Activated naive CD8-positive, alpha-beta T cell treated with anti-CD3 and anti-CD28 coated beads for 36 hours (primary cell): ENCODE results near the gene CELF2. TPM values are rescaled to one million over a fixed set of nuclear protein-coding genes. Genes with fewer than 3 reads are reported as not detected.
"Not testable (repeated sequence)": the region's sequence is repeated elsewhere in the genome, so short reads cannot be mapped to it uniquely, and the experiment has no call there.

ENCODE experiments used
- DNase-seq: peaks from one replicate; pipeline ENCODE4 v3.0.0; 2021
- H3K27ac Mint-ChIP-seq: one replicate; pipeline ENCODE4 v1.8.0; 2022; ENCODE audit warnings: mild to moderate bottlenecking, moderate library complexity, mixed read lengths
- H3K27me3 Mint-ChIP-seq: one replicate; pipeline ENCODE4 v1.8.0; 2022; ENCODE audit warnings: mild to moderate bottlenecking, mixed read lengths
- H3K36me3 Mint-ChIP-seq: one replicate; pipeline ENCODE4 v1.8.0; 2021; ENCODE audit warnings: mild to moderate bottlenecking, mixed read lengths
- H3K4me1 Mint-ChIP-seq: one replicate; pipeline ENCODE4 v1.8.0; 2021; ENCODE audit warnings: mixed read lengths
- H3K4me3 Mint-ChIP-seq: one replicate; pipeline ENCODE4 v1.8.0; 2022; ENCODE audit warnings: mild to moderate bottlenecking, moderate library complexity, mixed read lengths
- H3K9me3 Mint-ChIP-seq: one replicate; pipeline ENCODE4 v1.8.0; 2022; ENCODE audit warnings: mixed read lengths
- total RNA-seq, 2 experiments: library from RNA; stranded (reverse); gene quantifications; one replicate each; pipeline ENCODE4 v1.2.3, GENCODE V29; 2021

CELF2 gene
- total RNA-seq, 2 experiments from 2014 or later, result 137 to 139 TPM

- Mint-ChIP-seq H3K9me3 (no peaks in the 10 kb centered on the region), H3K4me3 (no peak overlapping the region), H3K4me1 (peaks cover 43% of the 10 kb centered on the region), H3K27ac (peak overlapping the region; percentile 83), H3K27me3 (no peaks in the 10 kb centered on the region), H3K36me3 (peaks cover 37% of the 10 kb centered on the region)
- DNase-seq, result no peak
These were observed 317.5 kb downstream of the CELF2 start for GRCh38 chr10:11335167-11335652.

- H3K27me3 Mint-ChIP-seq, result no peaks in the 10 kb centered on the region
- H3K36me3 Mint-ChIP-seq, result peaks cover 34% of the 10 kb centered on the region
- peak overlapping the region; percentile 83 for H3K27ac Mint-ChIP-seq
- peaks cover 40% of the 10 kb centered on the region for H3K4me1 Mint-ChIP-seq
- no peak overlapping the region for H3K4me3 Mint-ChIP-seq
- no peaks in the 10 kb centered on the region for H3K9me3 Mint-ChIP-seq
- no peak for DNase-seq
These were observed 318.3 kb downstream of the CELF2 start for GRCh38 chr10:11335881-11336430.

DNA sequence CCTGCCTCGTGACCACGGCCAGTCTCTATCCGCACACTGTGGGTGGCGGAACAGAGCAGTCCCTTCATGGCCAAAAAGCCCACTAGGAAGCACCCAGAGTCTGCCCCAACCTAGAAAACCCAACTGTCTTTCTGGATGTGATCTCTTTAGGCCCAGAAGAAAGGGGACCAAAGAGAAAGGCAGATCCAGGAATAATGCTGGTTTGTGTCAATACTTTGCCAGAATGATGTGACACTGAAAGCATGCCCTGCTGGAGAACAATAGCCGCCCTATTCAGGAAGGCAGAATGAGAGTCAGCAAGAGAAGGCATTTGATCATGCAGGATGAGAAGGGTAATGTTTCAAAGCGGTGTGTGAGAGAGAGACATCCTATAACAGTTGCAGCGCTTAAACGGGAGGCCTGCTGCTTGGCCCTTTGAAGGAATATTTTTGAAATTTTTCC lies 319.1 kb downstream of the CELF2 start:
- peaks cover 37% of the 10 kb centered on the region for H3K4me1 Mint-ChIP-seq
- no peaks in the 10 kb centered on the region for H3K27me3 Mint-ChIP-seq
- peaks cover 31% of the 10 kb centered on the region for H3K36me3 Mint-ChIP-seq
- no peaks in the 10 kb centered on the region for H3K9me3 Mint-ChIP-seq
- DNase-seq, result no peak
- peak overlapping the region; percentile 64 for H3K27ac Mint-ChIP-seq
- peak overlapping the region; percentile 38 for H3K4me3 Mint-ChIP-seq

DNA sequence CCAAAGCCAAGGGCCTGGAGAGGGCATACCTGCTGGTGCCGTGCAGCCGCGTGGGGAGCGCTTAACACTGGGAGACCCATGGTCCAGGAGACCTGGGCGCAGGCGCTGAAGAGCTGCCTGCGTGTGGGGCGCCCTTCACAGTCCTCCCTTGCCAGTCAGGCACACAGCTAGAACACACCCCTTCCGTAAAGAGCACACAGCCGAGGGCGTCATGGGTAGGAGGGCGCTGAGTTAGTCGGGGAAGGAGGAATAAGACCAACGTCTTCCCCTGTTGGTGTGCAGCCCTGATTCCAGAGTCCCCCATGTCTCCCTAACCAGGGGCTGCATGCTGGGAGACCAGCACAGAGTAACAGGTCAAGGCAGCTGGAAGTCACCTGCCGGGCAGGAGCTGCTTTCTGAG lies 319.8 kb downstream of the CELF2 start:
- Mint-ChIP-seq H3K36me3 (peaks cover 24% of the 10 kb centered on the region), H3K4me1 (peaks cover 30% of the 10 kb centered on the region), H3K27me3 (no peaks in the 10 kb centered on the region), H3K27ac (peak overlapping the region; percentile 64), H3K9me3 (no peaks in the 10 kb centered on the region), H3K4me3 (peak overlapping the region; percentile 38)
- DNase-seq, result peak; percentile 27

DNA sequence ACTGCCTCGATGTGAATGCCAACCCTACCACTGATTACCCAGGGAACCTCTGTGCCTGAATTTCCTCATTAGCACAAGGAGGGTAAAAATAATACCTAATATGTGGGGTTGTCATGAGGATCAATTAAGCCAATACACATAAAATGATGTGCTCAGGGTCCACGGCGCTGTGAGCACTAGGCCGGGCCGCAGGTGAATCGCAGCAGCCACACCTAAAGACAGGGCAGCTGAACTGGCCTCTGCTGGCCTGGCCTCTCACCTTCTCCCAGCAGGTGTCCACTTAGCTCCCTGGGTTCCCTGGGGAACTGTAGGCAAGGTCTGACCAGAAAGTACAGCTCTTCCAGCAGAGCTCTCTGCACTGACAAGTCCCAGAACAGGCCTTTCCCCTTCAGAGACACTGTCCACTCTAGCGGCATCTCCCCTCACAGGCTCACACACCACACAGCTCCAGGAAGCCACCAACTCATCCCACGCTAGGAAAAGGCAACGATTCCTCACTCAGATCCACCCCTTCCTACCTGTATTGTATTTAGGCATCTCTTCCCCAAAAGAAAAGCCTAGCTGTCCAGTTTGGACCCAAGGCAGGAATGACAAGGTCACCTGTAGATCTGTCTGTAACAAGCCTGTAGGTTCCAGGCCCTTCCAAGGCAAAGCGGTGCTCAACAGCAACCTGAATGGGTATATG lies 320.6 kb downstream of the CELF2 start:
- no peak for DNase-seq
- H3K27ac Mint-ChIP-seq, result no peak overlapping the region
- no peaks in the 10 kb centered on the region for H3K27me3 Mint-ChIP-seq
- no peaks in the 10 kb centered on the region for H3K9me3 Mint-ChIP-seq
- H3K36me3 Mint-ChIP-seq, result peaks cover 19% of the 10 kb centered on the region
- no peak overlapping the region for H3K4me3 Mint-ChIP-seq
- H3K4me1 Mint-ChIP-seq, result peaks cover 23% of the 10 kb centered on the region

DNA sequence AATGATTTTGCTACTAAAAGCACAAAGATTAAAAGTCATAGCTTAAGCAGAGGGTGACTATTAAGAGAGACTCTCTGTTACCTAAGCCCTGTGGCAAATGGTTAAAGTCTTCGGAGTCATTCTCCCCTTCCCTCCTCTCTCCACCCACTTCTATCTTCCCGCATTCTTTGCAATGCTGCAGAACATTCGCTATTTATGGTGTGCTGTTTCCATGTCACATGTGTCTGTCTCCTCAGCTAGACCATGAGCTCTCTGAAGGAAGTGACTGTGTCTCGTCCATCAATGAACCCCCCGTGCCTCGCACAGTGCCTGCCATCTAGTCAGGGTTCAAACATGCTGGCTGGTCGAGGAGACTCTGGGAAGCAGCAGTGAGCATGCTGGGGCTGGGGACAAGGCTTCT lies 321.3 kb downstream of the CELF2 start:
- H3K36me3 Mint-ChIP-seq, result peaks cover 19% of the 10 kb centered on the region
- H3K9me3 Mint-ChIP-seq, result no peaks in the 10 kb centered on the region
- no peak overlapping the region for H3K4me3 Mint-ChIP-seq
- peaks cover 20% of the 10 kb centered on the region for H3K4me1 Mint-ChIP-seq
- no peak overlapping the region for H3K27ac Mint-ChIP-seq
- no peaks in the 10 kb centered on the region for H3K27me3 Mint-ChIP-seq
- DNase-seq, result no peak

DNA sequence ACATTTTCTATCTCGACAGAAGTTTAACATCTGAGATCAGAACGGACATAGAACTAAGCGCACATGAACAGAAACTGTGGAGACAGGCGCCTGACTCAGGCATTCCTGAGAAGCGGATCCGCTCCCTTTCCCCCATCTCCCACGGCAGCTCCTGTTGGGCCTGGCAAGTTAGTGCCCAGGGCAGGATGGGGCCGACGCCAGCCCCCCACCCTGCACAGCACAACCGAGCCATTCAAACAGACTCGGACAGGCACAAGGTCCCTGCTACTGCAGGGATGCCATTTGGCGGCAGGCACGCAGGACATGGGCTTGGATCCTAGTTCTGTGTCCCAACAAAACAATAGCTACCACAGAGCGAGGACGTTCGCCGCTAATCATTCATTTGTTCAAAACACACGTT lies 322.0 kb downstream of the CELF2 start:
- DNase-seq, result no peak
- H3K4me3 Mint-ChIP-seq, result no peak overlapping the region
- H3K9me3 Mint-ChIP-seq, result no peaks in the 10 kb centered on the region
- H3K36me3 Mint-ChIP-seq, result peaks cover 13% of the 10 kb centered on the region
- H3K4me1 Mint-ChIP-seq, result peaks cover 13% of the 10 kb centered on the region
- H3K27ac Mint-ChIP-seq, result no peak overlapping the region
- no peaks in the 10 kb centered on the region for H3K27me3 Mint-ChIP-seq

- peaks cover 10% of the 10 kb centered on the region for H3K4me1 Mint-ChIP-seq
- no peaks in the 10 kb centered on the region for H3K27me3 Mint-ChIP-seq
- H3K27ac Mint-ChIP-seq, result no peak overlapping the region
- H3K36me3 Mint-ChIP-seq, result peaks cover 4% of the 10 kb centered on the region
- no peaks in the 10 kb centered on the region for H3K9me3 Mint-ChIP-seq
- no peak overlapping the region for H3K4me3 Mint-ChIP-seq
- DNase-seq, result no peak
These were observed 323.8 kb downstream of the CELF2 start for GRCh38 chr10:11341283-11341960.

DNA sequence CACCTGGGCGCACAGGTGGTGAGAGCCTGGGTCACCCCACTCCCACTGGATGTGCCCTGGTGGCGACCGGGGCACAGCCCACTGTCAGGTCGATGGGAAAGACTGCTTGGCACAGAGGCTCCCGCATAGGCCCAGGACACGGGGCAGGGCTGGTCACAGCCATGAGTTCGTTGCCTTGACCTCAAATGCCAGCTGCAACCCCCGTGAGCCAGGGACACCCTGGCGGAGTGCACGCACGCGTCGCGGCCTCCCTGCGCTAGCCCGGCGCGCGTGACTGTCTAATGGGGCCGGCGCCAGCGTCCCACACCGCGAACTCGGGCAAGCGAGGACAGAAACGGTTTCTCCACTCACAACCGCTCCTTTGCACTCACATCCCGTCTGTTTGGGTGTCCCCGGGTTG lies 326.4 kb downstream of the CELF2 start:
- Mint-ChIP-seq H3K27ac (no peak overlapping the region), H3K27me3 (no peaks in the 10 kb centered on the region), H3K36me3 (peaks cover 4% of the 10 kb centered on the region), H3K4me1 (peaks cover 5% of the 10 kb centered on the region), H3K4me3 (no peak overlapping the region), H3K9me3 (peaks cover 3% of the 10 kb centered on the region)
- no peak for DNase-seq

GRCh38 chr10:11344550-11344949 lies 326.9 kb downstream of the CELF2 start:
- peak; percentile 34 for DNase-seq
- peaks cover 5% of the 10 kb centered on the region for H3K4me1 Mint-ChIP-seq
- peak overlapping the region; percentile 68 for H3K27ac Mint-ChIP-seq
- H3K27me3 Mint-ChIP-seq, result no peaks in the 10 kb centered on the region
- H3K9me3 Mint-ChIP-seq, result peaks cover 3% of the 10 kb centered on the region
- H3K36me3 Mint-ChIP-seq, result peaks cover 4% of the 10 kb centered on the region
- H3K4me3 Mint-ChIP-seq, result peak overlapping the region; percentile 60

GRCh38 chr10:11345224-11346054 lies 327.8 kb downstream of the CELF2 start:
- Mint-ChIP-seq H3K27ac (no peak overlapping the region), H3K4me3 (peak overlapping the region; percentile 60), H3K27me3 (no peaks in the 10 kb centered on the region), H3K4me1 (peaks cover 5% of the 10 kb centered on the region), H3K9me3 (peaks cover 3% of the 10 kb centered on the region), H3K36me3 (peaks cover 4% of the 10 kb centered on the region)
- DNase-seq, result peak; percentile 16

- H3K27ac Mint-ChIP-seq, H3K27me3 Mint-ChIP-seq, H3K4me1 Mint-ChIP-seq, H3K9me3 Mint-ChIP-seq, H3K36me3 Mint-ChIP-seq, DNase-seq, H3K4me3 Mint-ChIP-seq: not testable (repeated sequence)
These were observed 329.9 kb downstream of the CELF2 start for GRCh38 chr10:11347580-11347979.

DNA sequence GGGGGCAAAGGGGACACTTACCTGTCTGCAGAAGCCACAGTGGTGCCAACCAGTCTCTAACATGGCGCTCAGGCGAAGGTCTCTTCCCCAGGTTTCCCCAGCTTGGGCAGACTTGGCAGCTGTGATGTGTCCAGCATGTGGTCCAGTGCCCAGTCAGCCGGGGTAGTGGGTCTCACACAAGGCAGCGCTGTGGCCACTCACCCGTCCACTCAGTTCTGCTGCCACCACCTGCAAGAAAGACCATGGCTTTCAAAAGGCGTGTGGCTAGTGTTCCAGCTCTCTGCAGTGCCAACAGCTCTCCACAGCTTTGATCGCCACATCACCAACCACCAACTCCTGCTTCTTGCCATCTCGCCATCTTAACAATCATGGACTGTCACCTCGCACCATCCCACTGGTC lies 334.1 kb downstream of the CELF2 start:
- H3K27me3 Mint-ChIP-seq, result no peaks in the 10 kb centered on the region
- peaks cover 3% of the 10 kb centered on the region for H3K9me3 Mint-ChIP-seq
- H3K36me3 Mint-ChIP-seq, result no peaks in the 10 kb centered on the region
- no peaks in the 10 kb centered on the region for H3K4me1 Mint-ChIP-seq
- H3K4me3 Mint-ChIP-seq, result no peak overlapping the region
- H3K27ac Mint-ChIP-seq, result no peak overlapping the region
- DNase-seq, result no peak

GRCh38 chr10:11353006-11353896 lies 335.6 kb downstream of the CELF2 start:
- no peak overlapping the region for H3K27ac Mint-ChIP-seq

More at GRCh38 chr10:11353006-11353896, 335.6 kb downstream of the CELF2 start:
- no peaks in the 10 kb centered on the region for H3K9me3 Mint-ChIP-seq
- DNase-seq, result no peak
- H3K4me3 Mint-ChIP-seq, result no peak overlapping the region
- no peaks in the 10 kb centered on the region for H3K36me3 Mint-ChIP-seq
- no peaks in the 10 kb centered on the region for H3K27me3 Mint-ChIP-seq
- no peaks in the 10 kb centered on the region for H3K4me1 Mint-ChIP-seq
